Measurements from ENCODE around the gene FCHSD1.

GRCh38 chr5:141646026-141646425, 5.2 kb downstream of the FCHSD1 start:
- TF ChIP-seq, protein P1, sequence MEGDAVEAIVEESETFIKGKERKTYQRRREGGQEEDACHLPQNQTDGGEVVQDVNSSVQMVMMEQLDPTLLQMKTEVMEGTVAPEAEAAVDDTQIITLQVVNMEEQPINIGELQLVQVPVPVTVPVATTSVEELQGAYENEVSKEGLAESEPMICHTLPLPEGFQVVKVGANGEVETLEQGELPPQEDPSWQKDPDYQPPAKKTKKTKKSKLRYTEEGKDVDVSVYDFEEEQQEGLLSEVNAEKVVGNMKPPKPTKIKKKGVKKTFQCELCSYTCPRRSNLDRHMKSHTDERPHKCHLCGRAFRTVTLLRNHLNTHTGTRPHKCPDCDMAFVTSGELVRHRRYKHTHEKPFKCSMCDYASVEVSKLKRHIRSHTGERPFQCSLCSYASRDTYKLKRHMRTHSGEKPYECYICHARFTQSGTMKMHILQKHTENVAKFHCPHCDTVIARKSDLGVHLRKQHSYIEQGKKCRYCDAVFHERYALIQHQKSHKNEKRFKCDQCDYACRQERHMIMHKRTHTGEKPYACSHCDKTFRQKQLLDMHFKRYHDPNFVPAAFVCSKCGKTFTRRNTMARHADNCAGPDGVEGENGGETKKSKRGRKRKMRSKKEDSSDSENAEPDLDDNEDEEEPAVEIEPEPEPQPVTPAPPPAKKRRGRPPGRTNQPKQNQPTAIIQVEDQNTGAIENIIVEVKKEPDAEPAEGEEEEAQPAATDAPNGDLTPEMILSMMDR (conservative IDR thresholded peaks at IDR 0.05; ENCODE audit: low read length), result no peak
- no peak for TF ChIP-seq EZH2phosphoT487 (IDR thresholded peaks at IDR 0.05; ENCODE audit: borderline replicate concordance)

Measured in Loucy (cell line).